ENCODE results near the gene TPSAB1.

TPSAB1 gene

GRCh38 chr16:1271724-1272413, 31.4 kb downstream of the TPSAB1 start:
- peak; percentile 70 for DNase-seq

DNA sequence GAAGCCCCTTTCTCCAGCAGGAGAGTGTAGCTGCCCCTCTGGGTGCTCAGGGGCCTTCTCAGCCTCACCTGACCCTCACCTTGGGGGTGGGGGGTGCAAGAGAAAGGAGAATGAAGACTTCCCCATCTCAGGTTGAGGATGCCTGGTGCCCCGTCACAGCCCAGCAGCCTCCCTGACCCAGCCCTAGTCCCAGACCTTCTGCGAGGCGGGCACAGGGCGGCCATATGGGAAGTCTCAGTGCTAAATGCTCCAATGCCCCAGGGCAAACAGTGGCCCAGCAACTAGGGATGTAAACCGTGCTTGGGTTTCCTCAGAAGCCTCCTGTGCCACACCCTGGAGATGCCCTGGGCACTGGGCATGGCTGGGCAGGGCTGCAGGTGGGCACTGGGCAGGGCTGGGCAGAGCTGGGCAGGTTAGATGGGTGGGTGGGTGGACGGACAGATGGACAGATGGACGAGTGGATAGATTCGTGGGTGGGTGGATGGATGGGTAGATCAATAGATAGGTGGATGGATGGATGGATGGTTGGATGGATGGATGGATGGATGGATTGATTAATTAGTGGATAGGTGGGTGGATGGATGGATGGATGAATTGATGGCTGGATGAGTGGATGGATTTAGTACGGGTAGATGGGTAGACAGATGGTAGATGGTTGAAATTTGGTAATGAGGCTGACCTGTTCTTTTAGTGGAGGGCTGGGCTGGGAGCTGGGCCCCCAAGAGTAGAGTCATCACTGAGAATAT, 32.1 kb downstream of the TPSAB1 start:
- DNase-seq, result no peak

- no peak for DNase-seq
Measured at GRCh38 chr16:1273816-1274215, 33.3 kb downstream of the TPSAB1 start.

DNA sequence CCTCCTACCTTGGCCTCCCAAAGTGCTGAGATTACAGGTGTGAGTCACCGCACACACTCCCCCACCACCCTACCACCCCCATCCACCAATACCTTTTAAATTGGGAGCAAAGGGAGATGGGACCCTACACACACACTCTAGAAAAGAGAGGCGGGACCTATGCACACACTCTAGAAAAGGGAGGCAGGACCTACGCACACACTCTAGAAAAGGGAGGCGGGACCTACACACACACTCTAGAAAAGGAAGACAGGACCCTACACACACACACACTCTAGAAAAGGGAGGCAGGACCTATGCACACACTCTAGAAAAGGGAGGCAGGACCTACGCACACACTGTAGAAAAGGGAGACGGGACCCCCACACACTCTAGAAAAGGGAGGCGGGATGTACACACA, 34.3 kb downstream of the TPSAB1 start:
- no peak for DNase-seq

DNA sequence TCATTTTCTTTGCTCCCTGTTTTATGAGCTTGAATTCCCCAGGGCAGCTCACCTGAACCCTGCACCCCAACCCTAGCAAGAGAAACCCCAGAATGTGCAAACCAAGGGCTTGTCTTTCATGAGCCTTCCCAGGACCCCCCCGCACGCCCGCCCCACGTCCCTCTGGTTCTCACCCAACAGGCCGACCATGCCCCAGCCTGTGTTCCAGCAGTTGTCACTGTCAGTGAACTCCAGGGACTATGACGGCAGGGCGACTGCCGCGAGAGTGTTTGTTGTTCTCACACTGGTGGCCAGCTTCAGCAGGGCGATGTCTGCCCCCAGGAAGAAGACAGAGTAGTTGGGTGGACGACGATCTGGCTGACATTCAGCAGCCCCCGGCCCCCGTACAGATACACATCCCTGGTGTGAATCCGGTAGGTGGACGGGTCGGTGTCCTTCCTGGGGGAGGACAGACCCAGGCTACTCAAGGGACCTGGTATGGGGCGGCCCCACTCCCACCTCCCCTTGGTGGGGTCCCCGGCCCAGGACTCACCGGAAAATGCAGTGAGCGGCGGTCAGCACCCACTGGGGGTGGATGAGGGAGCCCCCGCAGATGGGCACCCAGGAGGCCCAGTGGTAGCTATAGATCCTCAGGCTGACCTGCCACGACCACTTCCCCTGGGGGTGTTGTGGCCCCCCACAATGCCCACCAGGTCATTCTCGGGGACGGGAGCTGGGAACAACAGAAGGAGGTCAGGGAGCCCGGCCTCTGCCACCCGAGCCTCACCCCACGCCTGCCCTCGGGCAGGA, 35.5 kb downstream of the TPSAB1 start:
- no peak for DNase-seq

DNA sequence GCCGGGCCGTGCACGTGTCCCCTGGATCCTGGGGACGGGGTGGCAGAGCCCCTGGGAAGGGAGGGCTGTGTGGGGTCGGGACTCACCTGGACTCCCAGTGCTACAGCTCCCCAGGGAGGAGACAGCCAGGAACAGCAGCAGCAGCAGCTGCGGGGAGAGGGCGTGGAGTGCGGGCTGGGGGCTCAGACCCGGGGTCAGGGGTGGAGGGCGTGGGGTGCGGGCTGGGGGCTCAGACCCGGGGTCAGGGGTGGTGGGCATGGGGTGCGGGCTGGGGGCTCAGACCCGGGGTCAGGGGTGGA, 36.0 kb downstream of the TPSAB1 start:
- no peak for DNase-seq

DNA sequence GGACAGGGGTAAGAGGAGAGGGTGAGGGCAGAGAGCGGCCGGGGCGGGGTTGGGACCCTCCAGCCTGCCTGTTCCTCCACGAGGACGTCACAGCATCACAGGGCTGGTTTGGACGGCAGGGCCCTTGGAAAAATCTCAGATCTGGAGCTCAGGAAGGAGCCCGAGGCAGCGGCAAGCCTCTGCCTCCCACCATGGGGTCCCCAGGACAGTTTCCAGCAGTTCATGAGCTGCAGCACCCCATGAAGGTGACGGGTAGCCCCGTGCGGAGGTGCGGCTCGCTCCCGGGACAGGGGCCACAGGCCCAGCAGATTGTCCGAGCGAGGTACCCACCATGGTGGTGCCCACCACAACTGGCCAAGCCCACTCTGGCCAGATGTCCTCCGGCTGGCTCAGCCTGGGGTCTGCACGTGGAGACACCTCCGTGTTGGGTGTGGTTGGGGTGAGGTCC, 36.7 kb downstream of the TPSAB1 start:
- no peak for DNase-seq

GRCh38 chr16:1277617-1278282, 37.2 kb downstream of the TPSAB1 start:
- DNase-seq, result no peak

DNA sequence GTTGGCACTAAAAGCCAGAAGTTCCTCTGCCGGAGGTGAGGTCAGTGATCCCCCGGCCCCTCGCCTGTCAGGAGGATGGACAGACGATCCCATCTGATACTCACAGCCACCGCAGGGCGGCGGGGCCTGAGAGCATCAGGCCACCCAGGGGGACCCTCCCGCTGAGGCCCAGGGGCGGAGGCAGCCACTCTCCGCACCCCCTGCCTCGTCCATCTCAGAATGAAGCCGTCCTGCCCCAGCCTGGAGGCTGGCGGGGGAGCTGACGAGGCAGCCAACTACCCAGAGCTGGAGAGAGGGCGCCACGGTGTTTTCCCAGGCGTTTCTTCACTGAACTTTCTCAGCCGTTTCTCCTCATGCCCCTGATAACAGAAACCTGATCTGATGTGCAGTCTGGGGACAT, 38.0 kb downstream of the TPSAB1 start:
- DNase-seq, result no peak

DNA sequence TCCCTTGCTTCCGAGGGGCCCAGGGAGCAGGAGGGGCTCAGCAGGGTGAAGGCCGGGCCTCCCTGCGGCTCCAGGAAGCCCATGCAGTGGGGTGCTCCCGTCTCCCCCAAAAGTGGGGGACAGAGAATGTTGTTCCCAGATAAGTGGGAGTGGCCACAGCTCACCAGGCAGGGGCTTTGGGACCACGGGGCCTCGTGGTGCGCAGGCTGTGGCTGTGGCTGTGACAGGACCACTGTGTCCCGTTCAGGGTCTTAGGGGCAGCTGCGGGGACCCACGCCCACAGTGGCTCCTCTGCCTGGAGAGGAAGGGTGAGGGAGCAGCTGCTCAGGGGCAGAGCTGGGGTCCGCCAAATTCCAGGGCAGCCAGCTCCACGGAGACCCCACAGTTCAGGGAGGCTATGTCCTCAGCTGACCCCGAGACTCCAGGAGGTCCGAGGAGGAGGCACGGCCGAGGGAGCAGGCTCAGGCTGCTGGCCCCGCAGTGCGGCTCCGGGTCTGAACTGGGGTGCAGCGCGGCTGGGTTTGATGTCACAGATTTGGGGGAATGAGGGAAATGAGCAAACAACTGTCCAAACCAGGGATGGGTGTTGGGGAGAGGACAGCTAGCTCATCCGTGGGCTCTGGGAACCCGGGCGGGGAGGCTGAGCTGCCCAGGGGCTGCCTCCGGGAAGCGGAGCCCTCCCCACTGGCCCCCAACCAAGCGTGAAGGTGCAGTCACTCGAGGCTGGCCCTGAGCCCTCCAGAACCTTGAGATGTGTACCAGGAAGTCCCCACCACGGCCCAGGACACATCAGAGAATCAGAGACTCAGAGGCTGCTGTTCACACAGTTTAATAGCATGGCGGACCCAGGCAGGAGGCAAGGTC, 38.8 kb downstream of the TPSAB1 start:
- no peak for DNase-seq

GRCh38 chr16:1279945-1280589, 39.6 kb downstream of the TPSAB1 start:
- no peak for DNase-seq

DNA sequence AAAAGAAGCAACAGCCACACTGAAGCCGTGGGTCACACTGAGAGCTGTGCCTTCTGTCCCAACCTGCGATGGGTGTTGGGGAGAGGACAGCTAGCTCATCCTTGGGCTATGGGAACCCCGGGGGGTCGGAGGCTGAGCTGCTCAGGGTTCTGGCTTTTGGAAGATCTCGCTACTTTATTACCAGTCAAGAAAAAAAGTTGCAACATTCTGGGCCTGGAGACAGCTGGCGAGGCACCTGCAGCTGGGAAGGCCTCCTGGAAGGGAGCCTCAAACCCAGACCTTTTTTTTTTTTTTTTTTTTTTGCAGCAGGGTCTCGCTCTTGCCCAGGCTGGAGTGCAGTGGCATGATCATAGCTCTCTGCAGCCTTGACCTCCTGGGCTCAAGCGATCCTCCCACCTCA, 40.3 kb downstream of the TPSAB1 start:
- DNase-seq, result no peak

- no peak for DNase-seq
Measured at GRCh38 chr16:1281517-1281916, 41.0 kb downstream of the TPSAB1 start.

DNA sequence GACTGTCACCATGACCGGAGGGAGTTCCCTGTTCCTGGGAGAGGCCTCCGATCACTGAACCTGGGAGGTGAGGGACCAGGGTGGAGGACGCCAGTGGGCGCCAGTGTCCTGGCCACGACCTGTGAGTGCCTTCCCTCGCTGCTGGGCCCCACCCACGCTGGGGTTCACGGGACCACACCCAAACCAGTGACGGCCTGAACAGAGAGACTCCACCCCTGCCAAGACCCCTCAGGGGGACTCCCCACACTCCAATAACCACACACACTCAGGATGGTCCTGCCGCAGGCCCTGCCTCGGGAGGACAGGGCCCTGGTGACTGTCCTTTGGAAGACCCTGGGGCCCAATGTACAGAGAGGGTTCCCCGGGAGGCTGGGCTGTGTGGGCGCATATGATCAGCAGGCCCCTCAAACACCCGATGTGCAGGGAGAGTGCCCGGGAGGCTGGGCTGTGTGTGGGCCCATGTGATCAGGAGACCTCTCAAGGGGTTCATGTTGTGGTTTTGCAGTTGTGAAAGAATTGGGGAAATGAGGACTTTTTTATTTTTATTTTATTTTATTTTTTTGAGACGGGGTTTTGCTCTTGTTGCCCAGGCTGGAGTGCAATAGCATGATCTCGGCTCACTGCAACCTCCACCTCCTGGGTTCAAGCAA, 41.9 kb downstream of the TPSAB1 start:
- no peak for DNase-seq

- DNase-seq, result no peak
Measured at GRCh38 chr16:1283296-1283695, 42.8 kb downstream of the TPSAB1 start.

DNA sequence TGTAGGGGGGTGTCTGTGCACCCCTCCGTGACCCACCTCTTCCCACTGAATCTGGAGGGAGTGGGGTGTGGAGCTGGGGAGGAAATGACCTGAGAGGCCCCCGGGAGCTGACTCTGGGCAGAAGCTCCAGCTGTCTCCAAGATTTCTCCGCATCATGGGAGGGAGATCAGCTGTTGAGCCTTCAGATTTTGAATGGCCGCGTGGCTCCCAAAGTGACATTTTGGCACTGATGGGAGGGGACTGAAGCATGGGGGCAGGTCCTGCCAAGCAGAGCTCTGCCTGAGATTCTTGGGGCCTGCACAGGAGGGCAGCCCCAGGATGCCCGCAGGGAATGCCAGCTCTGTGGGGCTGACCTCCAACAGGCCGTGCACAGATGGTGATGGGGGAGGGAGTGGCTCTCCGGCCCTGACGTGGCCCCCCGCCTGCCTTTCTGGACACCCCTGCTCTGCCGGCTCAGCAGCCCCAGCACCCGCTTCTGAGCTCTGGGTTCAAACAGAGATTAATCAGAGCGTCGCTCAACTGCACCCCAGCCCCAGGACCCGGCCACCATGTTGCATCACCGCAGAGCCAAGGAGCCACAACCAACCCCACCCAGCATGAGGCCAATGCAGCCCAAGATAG, 43.6 kb downstream of the TPSAB1 start:
- no peak for DNase-seq

- DNase-seq, result no peak
Measured at GRCh38 chr16:1285669-1286512, 45.4 kb downstream of the TPSAB1 start.

DNA sequence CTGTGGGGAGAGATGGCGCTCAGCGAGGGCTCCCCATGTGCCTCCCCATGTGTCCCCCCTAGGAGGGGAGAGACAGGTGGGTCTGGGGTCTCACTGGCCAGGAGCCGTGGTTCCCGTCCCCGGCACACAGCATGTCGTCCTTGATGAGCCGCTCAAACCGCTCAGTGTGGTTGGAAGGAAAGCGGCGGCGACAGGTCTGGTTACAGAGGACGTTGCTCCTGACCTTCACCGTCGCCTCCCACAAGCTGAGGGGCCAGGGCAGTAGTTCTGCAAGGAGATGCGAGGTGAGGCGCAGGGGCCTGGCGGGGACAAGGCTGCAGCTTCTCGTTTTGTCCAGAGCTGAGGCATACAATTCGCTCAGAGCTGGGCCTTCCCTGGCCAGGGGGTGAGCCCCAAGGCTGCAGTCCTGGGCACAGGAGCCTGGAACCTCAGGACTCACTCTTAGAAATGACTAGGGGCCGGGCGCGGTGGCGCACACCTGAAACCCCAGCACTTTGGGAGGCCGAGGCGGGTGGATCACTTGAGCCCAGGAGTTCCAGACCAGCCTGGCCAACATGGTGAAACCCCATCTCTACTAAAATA, 46.1 kb downstream of the TPSAB1 start:
- no peak for DNase-seq

GRCh38 chr16:1287982-1288670, 47.6 kb downstream of the TPSAB1 start:
- no peak for DNase-seq

Measured in SHP77 treated with DMSO at 0.1 percent for 48 hours (cell line).